Measurements from ENCODE around the gene LITAFD.
"Not testable (repeated sequence)": the region's sequence is repeated elsewhere in the genome, so short reads cannot be mapped to it uniquely, and the experiment has no call there.

Gene LITAFD

GRCh38 chr16:8882041-8882617 lies at the start of gene LITAFD:
Gene LITAFD (plus strand): TSS chr16:8882351. CDS start chr16:8884356, 2,005 bp downstream.
- DNase-seq: no peak

DNA sequence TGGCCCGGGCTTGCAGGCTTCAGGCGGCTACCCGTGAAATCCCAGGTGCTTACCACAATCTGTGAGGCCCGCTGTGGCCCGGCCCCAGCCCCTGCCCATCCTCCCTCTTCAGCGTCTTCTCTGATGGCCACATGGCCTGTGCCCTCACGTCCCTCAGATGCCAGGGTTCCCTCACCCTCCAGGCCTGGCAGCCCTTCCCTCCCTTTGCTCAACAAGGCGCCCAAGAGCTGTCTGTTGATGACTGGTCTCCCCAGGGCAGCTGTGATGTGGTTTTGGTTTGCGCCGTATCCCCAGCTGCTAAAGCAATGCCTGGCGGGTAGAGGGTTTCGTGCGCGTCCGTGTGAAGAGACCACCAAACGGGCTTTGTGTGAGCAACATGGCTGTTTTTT lies 49.4 kb upstream of the LITAFD start:
- no peak for DNase-seq

DNA sequence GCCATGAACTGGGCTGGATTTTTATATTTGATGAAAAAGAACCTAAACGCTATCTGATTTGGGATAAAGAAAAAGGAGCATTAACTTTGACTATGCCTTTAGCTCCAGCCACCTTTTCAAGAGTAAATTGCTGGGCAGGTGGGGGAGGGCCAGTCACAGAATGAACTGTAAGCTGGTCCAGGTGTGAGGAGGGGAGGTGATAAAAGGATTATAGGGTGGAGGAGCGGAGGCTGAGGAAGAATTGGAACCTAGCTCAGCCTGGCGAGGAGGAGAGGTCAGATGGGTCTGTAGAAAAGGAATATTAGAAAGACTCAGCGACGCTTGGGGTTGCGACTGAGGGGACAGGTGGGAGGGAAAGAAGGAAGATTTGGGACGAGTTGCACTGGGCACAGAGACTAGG lies 45.4 kb upstream of the LITAFD start:
- not testable (repeated sequence) for DNase-seq

DNA sequence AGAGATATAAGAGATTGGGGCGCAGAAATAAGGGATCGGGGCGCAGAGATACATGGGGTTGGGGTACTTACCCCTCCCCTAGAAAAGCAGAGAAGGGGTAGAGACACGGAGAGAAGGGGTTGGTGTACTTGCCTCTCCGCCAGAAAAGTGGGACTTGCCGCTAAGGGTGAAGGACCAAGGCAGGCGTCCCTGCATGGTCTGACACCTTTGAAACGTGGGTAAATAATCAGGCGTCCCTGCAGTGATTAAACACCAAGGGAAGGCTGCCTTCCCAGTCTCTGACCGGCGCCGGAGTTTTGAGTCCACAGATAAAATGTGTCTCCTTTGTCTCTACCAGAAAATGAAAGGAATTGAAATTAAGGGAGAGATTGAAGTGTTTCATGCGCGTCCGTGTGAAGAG lies 44.6 kb upstream of the LITAFD start:
- not testable (repeated sequence) for DNase-seq

DNA sequence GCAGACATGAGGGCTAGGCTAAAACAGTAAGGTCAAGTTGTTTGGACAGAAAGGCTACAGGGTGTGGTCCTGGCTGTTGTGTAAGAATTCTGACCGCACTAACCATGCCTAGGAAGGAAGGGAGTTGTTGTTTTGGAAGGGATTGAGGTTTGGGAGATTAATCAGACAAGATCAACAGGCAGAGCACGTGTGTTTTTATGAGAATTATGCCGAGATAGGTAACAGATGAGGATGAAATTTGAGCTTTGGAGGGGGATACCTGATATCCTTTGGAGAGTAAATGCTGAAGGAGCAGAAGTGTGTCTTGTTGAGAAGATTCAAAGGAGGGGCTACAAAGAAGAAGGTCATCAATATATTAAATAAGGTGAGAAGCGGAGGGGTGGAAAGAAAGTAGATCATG lies 40.1 kb upstream of the LITAFD start:
- DNase-seq: not testable (repeated sequence)

DNA sequence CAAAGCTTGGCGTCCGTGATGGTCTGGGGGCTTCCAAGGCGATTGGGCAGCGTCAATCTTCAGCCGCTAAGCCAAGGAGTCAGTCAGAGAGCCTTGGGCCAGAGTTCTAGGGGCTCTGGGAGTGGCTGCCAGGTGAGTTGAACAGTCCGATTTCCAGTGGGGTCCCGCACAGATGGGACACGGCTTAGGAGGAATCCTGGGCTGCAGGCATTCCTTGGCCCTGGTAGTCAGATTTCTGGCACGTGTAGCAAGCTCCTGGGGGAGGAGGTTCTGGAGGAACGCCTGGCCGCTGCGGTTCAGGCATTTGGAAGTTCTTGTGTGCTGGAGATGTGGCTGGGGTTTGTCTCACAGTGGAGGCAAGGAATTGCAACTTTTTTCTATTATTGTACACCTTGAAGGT lies 38.9 kb upstream of the LITAFD start:
- DNase-seq: not testable (repeated sequence)

GRCh38 chr16:8845699-8846298 lies 36.4 kb upstream of the LITAFD start:
- no peak for DNase-seq

GRCh38 chr16:8846401-8846932 lies 35.7 kb upstream of the LITAFD start:
- DNase-seq: no peak

GRCh38 chr16:8847145-8847544 lies 35.0 kb upstream of the LITAFD start:
- no peak for DNase-seq

DNA sequence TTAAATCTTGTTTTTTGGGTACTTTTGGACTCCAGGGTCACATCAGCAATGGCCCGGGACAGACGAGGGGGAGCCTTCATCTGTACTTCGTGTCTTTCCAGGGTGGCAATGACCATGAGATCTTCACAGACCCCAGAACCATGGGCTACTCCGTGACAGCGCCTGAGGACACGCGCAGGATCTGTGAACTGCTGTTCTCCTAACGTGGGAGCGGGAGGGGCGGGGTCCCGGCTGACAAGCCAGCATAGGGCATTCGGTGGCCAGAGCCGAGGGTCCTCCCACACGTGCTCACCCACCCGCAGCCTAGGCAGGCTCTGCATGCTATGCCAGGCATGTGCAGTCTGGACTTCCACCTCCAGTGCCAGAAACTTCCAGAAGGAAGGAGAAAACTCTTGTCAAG lies 34.5 kb upstream of the LITAFD start:
- DNase-seq: no peak

DNA sequence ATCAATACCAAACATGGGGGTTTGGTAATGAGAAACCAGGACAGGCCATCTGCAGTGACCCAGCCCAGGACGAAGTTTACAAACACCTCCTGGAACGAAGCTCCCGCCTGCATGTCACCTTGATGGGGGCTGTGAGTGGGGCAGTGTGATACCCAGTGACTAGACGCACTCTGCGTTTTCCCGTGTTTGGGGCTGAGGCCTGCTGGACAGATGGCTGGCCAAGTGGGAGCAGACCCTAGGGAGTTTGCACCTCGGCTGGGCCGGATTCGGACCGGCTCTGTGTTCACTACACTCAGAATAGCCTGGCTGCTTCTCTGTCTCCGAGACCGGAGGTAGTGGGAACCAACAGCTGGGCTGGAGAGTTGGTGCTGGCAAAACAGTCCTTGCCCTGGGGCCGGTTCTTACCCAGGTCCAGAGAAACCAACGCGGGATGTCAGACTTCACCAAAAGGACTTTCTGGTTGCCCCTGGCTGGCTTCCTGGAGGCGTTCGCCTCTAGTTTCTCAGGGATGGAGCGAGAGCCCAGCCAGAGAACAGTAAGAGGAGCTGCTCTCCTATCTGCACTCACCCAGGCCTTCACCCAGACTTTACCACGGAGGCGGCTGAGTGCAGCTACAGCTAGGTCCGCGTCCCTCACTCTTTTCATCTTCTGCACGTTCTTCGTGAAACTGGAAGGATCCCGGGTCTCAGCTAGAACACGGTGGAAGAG lies 33.8 kb upstream of the LITAFD start:
- DNase-seq: no peak

GRCh38 chr16:8848939-8849391 lies 33.2 kb upstream of the LITAFD start:
- no peak for DNase-seq

GRCh38 chr16:8849411-8850011 lies 32.6 kb upstream of the LITAFD start:
- DNase-seq: no peak

- DNase-seq: no peak
These were observed 31.8 kb upstream of the LITAFD start for GRCh38 chr16:8850279-8850885.

GRCh38 chr16:8851761-8852403 lies 30.3 kb upstream of the LITAFD start:
- DNase-seq: no peak

GRCh38 chr16:8852534-8852933 lies 29.6 kb upstream of the LITAFD start:
- DNase-seq: no peak

DNA sequence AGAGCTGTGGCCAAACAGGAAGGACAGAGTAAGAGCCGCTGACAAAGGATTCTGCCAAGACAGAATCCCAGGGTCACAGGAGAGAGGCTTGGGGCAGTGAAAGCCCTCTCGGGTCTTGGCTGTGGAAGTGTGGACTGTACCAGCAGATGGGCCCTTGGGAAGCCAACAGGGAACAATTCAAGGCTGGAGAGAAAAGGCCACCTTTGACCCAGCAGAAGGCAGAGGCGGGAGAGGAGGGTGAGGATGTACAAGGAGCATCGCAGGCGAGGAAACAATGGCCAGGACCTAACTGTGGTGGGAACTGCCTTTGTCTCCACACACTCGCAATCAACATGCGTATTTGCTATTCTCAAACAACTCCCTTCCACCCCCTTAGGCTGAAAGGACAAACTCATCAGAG lies 29.0 kb upstream of the LITAFD start:
- DNase-seq: no peak

DNA sequence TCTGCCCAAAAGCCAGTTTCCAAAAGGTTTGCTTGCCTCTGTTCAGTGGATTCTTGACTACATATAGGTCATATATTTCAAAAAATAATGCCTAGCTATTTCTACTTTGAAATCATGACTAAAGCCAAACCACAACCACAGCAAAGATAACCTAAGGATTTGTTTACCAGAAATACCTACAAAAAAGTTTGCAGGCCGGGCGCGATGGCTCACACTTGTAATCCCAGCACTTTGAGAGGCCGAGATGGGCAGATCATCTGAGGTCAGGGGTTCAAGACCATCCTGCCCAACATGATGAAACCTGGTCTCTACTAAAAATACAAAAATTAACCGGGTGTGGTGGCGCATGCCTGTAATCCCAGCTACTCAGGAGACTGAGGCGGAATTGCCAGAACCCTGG lies 28.5 kb upstream of the LITAFD start:
- no peak for DNase-seq

GRCh38 chr16:8854298-8854948 lies 27.7 kb upstream of the LITAFD start:
- no peak for DNase-seq

- DNase-seq: no peak
These were observed 26.9 kb upstream of the LITAFD start for GRCh38 chr16:8855051-8855786.

DNA sequence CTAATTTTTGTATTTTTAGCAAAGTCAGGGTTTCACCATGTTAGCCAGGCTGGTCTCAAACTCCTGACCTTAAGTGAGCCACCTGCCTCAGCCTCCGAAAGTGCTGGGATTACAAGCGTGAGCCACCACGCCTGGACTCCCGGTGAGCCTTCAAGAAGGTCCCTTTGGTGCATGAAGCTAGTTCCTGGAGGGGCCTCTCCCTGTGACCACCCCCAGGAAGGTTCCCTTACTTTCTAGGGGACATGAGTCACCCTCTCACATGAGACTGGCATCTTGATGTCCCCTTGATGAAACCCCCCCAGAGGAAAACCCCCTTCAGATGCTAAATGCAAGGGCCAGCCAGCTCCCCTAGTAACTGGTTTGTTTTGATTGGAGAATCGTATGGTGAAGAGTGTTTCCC lies 26.2 kb upstream of the LITAFD start:
- no peak for DNase-seq

Measured in CD4-positive, alpha-beta T cell treated with Interleukin-4 for 4 hours (primary cell).